CD4-positive, alpha-beta T cell treated with Interleukin-6 at 100 ng/mL for 8 hours (primary cell): Measurements from ENCODE around the gene SH2D1B.
"Not testable (repeated sequence)": the region's sequence is repeated elsewhere in the genome, so short reads cannot be mapped to it uniquely, and the experiment has no call there.

Experiments used
- DNase-seq: peaks from one replicate; pipeline ENCODE4 v3.0.0-alpha.2; 2020; ENCODE audit warnings: mixed read lengths, low spot score

SH2D1B gene

GRCh38 chr1:162412002-162412401, at the start of gene SH2D1B:
SH2D1B (minus strand) TSS chr1:162412136; CDS start chr1:162412016, 120 bp downstream.
- no peak for DNase-seq

DNA sequence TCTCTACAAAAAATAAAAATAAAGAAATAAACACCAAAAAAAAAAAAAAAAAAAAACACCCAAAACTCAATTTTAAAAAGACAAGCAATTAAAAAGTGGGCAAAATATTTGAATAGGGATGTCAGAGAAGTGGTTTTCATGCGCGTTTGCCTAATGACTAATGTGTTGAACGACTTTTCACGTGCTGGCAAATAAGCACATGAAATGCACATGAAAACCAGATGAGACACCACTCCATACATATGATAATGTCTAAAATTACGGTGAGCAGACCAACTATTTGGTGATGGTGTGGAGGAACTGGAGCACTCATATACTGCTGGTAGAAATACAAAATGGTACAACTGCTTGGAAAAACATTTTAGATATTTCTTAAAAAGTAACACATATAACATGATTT, 46.3 kb upstream of the SH2D1B start:
- DNase-seq: no peak

DNA sequence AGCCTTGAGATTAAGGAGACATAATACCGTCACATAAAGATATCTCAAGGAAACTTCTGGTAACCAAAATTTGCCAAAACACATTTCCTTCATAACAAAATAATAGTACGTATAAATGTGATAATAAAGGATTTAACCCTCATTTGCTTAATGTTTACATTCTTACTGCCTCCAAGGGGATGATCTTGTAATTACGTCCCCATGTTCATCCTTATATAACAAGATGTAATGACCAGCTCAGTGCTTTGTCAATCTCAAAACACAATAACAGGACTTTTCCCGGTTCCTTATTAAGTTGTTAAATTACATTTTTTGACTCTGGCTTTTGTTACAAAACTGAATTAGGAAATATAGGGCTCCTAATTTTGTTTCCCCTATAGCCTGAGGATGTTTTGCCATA, 44.4 kb upstream of the SH2D1B start:
- DNase-seq: no peak

DNA sequence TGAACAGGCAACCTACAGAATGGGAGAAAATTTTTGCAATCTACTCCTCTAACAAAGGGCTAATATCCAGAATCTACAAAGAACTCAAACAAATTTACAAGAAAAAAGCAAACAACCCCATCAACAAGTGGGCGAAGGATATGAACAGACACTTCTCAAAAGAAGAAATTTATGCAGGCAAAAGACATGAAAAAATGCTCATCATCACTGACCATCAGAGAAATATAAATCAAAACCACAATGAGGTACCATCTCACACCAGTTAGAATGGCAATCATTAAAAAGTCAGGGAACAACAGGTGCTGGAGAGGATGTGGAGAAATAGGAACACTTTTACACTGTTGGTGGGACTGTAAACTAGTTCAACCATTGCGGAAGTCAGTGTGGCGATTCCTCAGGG, 42.4 kb upstream of the SH2D1B start:
- not testable (repeated sequence) for DNase-seq

DNA sequence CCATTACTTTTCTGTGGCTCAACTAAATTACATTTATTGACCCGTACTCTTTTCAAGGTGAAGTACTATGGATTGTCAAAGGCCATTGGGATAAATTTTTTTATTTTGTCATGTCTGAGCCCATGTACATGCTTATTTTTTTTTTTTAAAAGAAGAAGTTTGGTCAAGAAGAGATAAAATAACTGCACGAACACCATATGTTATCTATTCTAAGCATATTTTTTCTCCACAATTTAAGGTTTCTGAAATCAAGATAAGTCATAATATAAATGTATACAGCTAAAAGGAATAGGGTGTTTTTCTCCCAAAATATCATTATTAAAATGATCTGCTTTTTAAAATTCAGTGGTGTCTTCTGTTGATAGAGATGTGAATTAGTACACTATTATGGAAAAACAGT, 35.0 kb upstream of the SH2D1B start:
- no peak for DNase-seq

- DNase-seq: no peak
These were observed 33.0 kb upstream of the SH2D1B start for GRCh38 chr1:162444903-162445302.

GRCh38 chr1:162432977-162433713, 21.2 kb upstream of the SH2D1B start:
- DNase-seq: not testable (repeated sequence)

GRCh38 chr1:162430583-162430982, 18.6 kb upstream of the SH2D1B start:
- DNase-seq: no peak

DNA sequence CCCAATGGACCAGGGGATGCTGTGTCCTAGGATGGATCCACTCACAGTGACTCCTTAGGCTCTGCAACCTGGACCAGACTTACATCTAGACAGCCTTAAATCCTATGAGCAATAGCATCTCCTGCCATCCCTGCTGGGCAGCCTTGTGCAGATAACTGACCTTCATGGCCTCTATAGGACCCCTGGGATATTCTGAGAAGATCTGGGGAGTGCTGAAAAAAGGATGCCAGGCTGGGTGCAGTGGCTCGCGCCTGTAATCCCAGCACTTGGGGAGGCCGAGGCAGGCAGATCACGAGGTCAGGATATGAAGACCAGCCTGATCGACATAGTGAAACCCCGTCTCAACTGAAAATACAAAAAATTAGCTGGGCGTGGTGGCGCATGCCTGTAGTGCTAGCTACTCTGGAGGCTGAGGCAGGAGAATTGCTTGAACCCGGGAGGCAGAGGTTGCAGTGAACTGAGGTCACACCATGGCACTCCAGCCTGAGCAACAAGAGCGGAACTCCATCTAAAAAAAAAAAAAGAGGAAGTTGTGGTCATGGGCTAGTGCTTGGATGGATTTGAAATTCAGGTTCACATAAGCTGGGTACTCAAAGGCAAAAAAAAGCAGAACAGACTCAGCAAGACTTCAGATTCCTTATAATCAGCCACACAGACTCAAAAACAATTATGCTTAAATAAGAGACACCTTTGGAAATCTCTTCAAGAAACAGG, 10.9 kb upstream of the SH2D1B start:
- DNase-seq: no peak

GRCh38 chr1:162421258-162422164, 9.6 kb upstream of the SH2D1B start:
- DNase-seq: no peak

GRCh38 chr1:162420120-162420519, 8.2 kb upstream of the SH2D1B start:
- DNase-seq: no peak

DNA sequence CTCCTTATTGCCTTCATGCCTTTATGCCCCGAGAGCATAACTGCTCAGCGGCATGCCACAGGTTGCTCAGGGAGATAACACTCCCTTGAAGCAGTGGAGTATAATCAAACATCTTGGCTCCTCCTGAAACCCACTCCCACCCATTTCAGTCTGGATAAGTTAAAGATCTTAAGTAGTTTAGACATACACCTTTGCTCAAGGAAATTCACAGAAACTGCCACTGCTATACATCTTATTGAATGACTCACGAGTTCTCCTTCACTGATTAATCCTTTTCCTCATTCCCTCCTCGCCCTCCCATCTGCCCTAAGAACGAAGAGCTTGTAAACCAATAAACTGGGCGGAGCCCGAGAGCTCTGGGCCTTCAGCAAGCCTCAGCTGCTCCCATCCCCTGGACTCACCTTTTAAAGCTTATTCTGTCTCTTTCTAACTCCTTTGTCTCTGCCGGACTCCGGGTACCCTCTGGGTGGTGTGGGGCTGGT, 7.6 kb upstream of the SH2D1B start:
- not testable (repeated sequence) for DNase-seq

DNA sequence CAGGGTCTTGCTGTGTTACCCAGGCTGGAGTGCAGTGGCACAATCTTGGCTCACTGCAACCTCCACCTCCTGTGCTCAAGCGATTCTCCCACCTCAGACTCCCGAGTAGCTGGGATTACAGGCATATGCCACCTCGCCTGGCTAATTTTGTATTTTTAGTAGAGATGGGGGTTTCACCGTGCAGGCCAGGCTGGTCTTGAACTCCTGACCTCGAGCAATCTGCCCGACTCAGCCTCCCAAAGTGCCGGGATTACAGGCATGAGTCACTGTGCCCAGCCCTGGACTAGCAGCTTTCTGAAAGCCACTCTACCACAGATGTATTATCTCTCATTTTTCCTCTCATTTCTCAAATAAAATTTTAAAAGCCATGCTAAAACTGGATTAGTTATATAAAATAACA, 6.6 kb upstream of the SH2D1B start:
- not testable (repeated sequence) for DNase-seq

GRCh38 chr1:162417650-162418049, 5.7 kb upstream of the SH2D1B start:
- no peak for DNase-seq

GRCh38 chr1:162416909-162417308, 5.0 kb upstream of the SH2D1B start:
- DNase-seq: no peak

GRCh38 chr1:162416215-162416614, 4.3 kb upstream of the SH2D1B start:
- DNase-seq: no peak

GRCh38 chr1:162407539-162407938, 4.4 kb downstream of the SH2D1B start:
- no peak for DNase-seq

- no peak for DNase-seq
These were observed 5.1 kb downstream of the SH2D1B start for GRCh38 chr1:162406811-162407210.

GRCh38 chr1:162405800-162406199, 6.1 kb downstream of the SH2D1B start:
- DNase-seq: no peak

- DNase-seq: no peak
These were observed 7.3 kb downstream of the SH2D1B start for GRCh38 chr1:162404550-162405160.

DNA sequence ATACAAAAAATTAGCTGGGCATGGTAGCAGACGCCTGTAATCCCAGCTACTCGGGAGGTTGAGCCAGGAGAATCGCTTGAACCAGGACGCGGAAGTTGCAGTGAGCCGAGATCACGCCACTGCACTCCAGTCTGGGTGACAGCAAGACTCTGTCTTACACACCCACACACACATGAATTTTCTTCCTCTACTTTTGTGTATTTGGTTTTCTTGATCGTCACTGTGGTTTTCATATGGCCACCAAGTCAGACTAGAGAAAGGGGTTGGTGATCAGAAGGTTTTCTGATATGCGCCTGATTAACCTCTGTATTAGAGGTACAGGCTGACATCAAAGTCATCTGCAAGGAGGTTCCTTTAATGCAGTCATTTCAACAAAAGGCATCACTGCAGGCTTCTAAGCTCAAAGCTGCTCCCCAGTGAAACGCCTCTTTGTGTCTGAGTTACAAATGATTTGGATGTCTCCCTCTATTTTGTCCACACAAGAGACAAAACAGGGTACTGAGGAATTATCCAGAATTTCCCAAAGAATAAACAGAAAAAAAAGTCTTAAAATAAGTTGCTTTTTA, 11.1 kb downstream of the SH2D1B start:
- no peak for DNase-seq
